Activated T-helper 1 cell treated with anti-CD3 and anti-CD28 coated beads, Interleukin-12 subunit alpha, Interleukin-12 subunit beta, Interleukin-2, Interleukin-4 antibody, amounts not matched to agents 30 ng/mL and 10 ng/mL and 1 ng/mL, durations not matched to agents 14 hours and 24 hours and 36 hours (primary cell): ENCODE data around the gene CSF3. TPM values are rescaled to one million over a fixed set of nuclear protein-coding genes. Genes with fewer than 3 reads are reported as not detected.

Experiments used
- DNase-seq: peaks from one replicate; pipeline ENCODE4 v3.0.0; 2021; ENCODE audit warnings: low spot score
- H3K27ac Mint-ChIP-seq: one replicate; pipeline ENCODE4 v1.8.0; 2021; ENCODE audit warnings: mild to moderate bottlenecking, mixed read lengths
- H3K27me3 Mint-ChIP-seq: one replicate; pipeline ENCODE4 v1.8.0; 2022; ENCODE audit warnings: mild to moderate bottlenecking, moderate library complexity, mixed read lengths; ENCODE audit not compliant: insufficient read depth
- H3K36me3 Mint-ChIP-seq: one replicate; pipeline ENCODE4 v1.8.0; 2021; ENCODE audit warnings: low read depth, mixed read lengths
- H3K4me1 Mint-ChIP-seq: one replicate; pipeline ENCODE4 v1.8.0; 2021; ENCODE audit warnings: low read depth, mixed read lengths
- H3K4me3 Mint-ChIP-seq: one replicate; pipeline ENCODE4 v1.8.0; 2021; ENCODE audit warnings: mild to moderate bottlenecking, moderate library complexity, mixed read lengths
- H3K9me3 Mint-ChIP-seq: one replicate; pipeline ENCODE4 v1.8.0; 2021; ENCODE audit warnings: mixed read lengths
- intact Hi-C: fragments of 100-400 bp; cut with micrococcal nuclease; formaldehyde crosslinking; loops from one replicate; pipeline ENCODE4 v1.15.1; 2024
- total RNA-seq: library from RNA; stranded (reverse); gene quantifications from 2 replicates; pipeline ENCODE4 v1.2.3, GENCODE V29; 2022

CSF3 gene, protein sequence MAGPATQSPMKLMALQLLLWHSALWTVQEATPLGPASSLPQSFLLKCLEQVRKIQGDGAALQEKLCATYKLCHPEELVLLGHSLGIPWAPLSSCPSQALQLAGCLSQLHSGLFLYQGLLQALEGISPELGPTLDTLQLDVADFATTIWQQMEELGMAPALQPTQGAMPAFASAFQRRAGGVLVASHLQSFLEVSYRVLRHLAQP
- not detected in 2 replicates for total RNA-seq

DNA sequence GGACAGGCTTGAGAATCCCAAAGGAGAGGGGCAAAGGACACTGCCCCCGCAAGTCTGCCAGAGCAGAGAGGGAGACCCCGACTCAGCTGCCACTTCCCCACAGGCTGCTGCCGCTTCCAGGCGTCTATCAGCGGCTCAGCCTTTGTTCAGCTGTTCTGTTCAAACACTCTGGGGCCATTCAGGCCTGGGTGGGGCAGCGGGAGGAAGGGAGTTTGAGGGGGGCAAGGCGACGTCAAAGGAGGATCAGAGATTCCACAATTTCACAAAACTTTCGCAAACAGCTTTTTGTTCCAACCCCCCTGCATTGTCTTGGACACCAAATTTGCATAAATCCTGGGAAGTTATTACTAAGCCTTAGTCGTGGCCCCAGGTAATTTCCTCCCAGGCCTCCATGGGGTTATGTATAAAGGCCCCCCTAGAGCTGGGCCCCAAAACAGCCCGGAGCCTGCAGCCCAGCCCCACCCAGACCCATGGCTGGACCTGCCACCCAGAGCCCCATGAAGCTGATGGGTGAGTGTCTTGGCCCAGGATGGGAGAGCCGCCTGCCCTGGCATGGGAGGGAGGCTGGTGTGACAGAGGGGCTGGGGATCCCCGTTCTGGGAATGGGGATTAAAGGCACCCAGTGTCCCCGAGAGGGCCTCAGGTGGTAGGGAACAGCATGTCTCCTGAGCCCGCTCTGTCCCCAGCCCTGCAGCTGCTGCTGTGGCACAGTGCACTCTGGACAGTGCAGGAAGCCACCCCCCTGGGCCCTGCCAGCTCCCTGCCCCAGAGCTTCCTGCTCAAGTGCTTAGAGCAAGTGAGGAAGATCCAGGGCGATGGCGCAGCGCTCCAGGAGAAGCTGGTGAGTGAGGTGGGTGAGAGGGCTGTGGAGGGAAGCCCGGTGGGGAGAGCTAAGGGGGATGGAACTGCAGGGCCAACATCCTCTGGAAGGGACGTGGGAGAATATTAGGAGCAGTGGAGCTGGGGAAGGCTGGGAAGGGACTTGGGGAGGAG, at the start of gene CSF3:
CSF3 (plus strand) TSS at position 436 of the 993 bp plus-strand sequence; CDS start at position 471, 35 bp downstream.
- H3K36me3 Mint-ChIP-seq: peaks cover 5% of the 10 kb centered on the region
- intact Hi-C loops: no loop called here

DNA sequence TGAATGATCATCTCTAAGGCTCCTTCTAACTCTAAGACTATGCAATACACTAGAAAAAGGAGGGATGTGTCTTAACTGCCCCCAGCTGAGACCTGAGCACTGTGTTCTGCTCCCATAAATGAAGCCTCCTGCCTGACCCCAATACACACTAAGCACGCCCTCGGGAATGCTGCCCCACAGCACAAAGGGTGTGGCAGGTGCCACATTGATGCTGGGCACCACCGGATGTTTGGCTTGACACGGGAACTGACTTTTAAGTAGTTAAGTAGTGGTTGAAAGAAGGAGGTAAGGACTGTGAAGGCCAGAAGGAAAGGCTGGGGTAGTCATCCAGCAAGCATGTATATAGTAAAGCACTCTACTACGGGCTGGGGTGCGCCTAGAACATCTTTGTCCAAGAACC, 48.5 kb upstream of the CSF3 start:
- intact Hi-C loops: no loop called here
- Mint-ChIP-seq H3K27me3 (peaks cover 22% of the 10 kb centered on the region), H3K4me1 (peaks cover 22% of the 10 kb centered on the region), H3K27ac (no peak overlapping the region), H3K4me3 (no peak overlapping the region), H3K9me3 (no peaks in the 10 kb centered on the region), H3K36me3 (no peaks in the 10 kb centered on the region)
- DNase-seq: no peak

More for the DNA sequence above, at the start of gene CSF3:
- Mint-ChIP-seq H3K27me3 (no peaks in the 10 kb centered on the region), H3K9me3 (no peaks in the 10 kb centered on the region), H3K4me1 (peaks cover 7% of the 10 kb centered on the region), H3K27ac (no peak within 1 kb of the TSS), H3K4me3 (no peak within 1 kb of the TSS)
- no peak for DNase-seq

DNA sequence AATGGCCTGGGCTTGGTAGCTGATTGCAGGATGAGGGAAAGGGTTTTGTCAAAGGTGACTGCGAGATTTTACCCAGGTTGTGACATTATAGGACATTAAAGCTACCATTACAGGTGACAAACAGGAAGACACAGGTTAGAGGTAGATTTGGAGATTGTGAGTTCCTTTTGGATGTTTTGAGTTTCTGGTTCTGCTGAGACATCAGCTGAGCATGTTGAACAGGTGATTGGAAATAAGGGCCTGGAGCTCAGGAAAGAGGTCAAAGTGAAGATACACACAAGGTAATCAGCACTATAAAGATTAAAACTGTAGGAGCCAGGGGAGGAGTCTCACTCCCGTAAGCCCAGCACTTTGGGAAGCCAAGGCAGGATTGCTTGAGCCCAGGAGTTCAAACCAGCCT, 46.5 kb upstream of the CSF3 start:
- Mint-ChIP-seq H3K4me1 (peaks cover 4% of the 10 kb centered on the region), H3K9me3 (no peaks in the 10 kb centered on the region), H3K27me3 (peaks cover 22% of the 10 kb centered on the region), H3K27ac (no peak overlapping the region), H3K4me3 (no peak overlapping the region), H3K36me3 (no peaks in the 10 kb centered on the region)
- intact Hi-C loops: no loop called here
- DNase-seq: no peak

DNA sequence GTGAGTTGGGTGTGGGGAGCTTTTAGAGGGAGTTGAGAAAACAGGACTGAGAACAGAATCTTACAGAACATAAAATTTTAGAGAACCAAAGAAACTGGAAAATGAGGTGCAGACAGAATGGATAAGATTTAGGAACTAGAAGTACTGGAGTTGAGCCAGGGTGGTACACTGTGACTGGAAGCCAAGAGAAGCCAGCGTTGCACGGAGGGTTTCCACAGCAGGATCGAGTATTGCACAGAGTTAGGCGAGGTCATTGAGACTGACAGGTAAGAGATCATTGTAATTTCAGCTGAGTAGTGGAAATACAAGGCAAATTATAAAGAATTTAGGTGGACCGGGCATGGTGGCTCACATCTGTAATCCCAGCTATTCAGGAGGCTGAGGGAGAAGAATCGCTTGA, 45.9 kb upstream of the CSF3 start:
- Mint-ChIP-seq H3K27ac (no peak overlapping the region), H3K36me3 (no peaks in the 10 kb centered on the region), H3K4me3 (no peak overlapping the region)

DNA sequence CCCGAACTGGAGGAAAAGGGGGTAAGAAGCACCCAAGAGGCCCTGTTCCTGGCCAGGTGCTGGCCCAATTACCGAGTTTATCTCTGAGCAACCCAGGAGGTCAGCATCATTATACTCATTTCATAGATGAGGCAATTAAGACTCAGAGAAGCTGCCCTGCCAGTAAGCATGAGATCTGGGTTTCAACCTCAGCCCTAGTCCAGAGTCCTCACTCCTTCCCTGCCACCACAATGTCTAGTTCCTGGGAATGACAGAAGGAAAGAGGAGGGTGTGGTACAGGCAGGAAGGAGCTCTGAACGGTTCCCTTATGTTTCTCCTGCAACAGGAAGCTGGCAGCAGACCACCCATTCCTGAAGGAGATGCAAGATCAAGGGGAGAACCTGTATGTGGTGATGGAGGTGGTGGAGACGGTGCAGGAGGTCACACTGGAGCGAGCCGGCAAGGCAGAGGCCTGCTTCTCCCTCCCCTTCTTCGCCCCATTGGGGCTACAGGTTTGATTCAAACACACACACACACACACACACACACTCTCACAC, 45.0 kb upstream of the CSF3 start:
- Mint-ChIP-seq H3K4me3 (no peak overlapping the region), H3K9me3 (no peaks in the 10 kb centered on the region), H3K4me1 (no peaks in the 10 kb centered on the region), H3K27ac (no peak overlapping the region), H3K27me3 (peaks cover 18% of the 10 kb centered on the region), H3K36me3 (no peaks in the 10 kb centered on the region)
- no peak for DNase-seq
- intact Hi-C loops: no loop called here

More for the DNA sequence above, 45.9 kb upstream of the CSF3 start:
- peaks cover 18% of the 10 kb centered on the region for H3K27me3 Mint-ChIP-seq
- H3K9me3 Mint-ChIP-seq: no peaks in the 10 kb centered on the region
- H3K4me1 Mint-ChIP-seq: no peaks in the 10 kb centered on the region
- no peak for DNase-seq
- intact Hi-C loops: no loop called here

DNA sequence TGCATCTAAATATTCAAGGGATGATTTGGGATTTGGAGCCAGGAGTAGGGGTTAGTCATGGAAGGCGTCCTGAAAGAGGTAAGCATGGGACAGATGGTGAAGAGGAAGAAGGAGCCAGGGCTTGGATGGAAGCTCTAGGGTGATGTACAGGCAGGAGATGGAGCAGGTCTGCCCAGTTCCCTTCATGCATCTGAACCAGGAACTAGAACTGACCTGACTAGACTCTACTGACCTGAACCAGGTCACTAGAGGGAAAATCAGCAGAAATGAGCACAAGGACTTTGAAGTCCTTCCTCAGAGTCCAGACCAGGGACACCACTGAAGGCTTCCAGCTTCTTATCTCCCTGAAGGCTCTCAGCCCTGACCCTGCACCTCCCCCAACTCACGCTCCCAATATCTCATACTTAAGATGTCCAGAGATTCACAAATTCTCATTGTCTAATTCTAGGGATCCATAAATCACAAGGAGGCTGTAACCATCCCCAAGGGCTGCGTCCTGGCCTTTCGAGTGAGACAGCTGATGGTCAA, 44.1 kb upstream of the CSF3 start:
- Mint-ChIP-seq H3K36me3 (no peaks in the 10 kb centered on the region), H3K27me3 (peaks cover 20% of the 10 kb centered on the region), H3K4me3 (no peak overlapping the region), H3K9me3 (no peaks in the 10 kb centered on the region), H3K4me1 (no peaks in the 10 kb centered on the region), H3K27ac (no peak overlapping the region)
- no peak for DNase-seq
- intact Hi-C loops: no loop called here

DNA sequence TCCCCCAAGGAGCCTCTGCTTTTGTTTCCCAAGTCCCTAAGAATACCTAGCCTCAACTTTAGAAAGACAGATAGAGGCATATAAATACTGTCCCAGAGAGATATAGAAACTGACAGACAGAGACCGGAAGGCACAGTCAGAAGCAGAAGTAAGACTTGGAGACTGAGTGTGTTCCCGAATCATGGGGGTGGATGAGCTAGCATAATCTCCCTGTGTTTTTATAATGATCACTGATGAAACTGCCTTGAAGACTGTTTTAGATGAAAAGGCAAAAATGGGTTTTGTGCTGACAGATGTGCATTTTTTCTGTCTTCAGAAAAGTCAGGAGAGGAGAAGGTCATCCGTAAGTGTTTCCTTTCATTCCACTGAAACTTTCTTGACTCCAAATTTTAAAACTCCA, 43.0 kb upstream of the CSF3 start:
- DNase-seq: no peak
- Mint-ChIP-seq H3K27ac (no peak overlapping the region), H3K36me3 (no peaks in the 10 kb centered on the region), H3K27me3 (peaks cover 20% of the 10 kb centered on the region), H3K4me1 (no peaks in the 10 kb centered on the region), H3K9me3 (no peaks in the 10 kb centered on the region), H3K4me3 (no peak overlapping the region)
- intact Hi-C loops: no loop called here

DNA sequence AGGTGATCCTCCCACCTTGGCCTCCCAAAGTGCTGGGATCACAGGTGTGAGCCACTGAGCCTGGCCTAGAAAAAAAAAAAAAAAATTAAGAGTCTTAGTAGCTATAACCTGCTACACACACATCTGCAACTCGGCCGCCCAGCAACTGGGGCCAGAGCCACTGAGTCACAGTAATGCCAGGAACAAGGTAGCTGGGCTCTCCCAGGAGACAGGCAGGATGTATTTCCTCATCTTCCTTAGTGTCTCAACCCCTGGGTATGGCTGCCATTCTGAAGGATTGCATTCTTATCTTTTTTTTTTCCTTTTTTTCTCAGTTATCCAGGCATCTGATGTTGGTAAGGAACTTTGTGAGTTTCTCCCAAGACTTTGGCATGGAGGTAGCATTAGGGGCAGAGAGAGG, 41.7 kb upstream of the CSF3 start:
- Mint-ChIP-seq H3K27ac (no peak overlapping the region), H3K4me3 (no peak overlapping the region), H3K36me3 (no peaks in the 10 kb centered on the region), H3K27me3 (peaks cover 24% of the 10 kb centered on the region), H3K4me1 (no peaks in the 10 kb centered on the region), H3K9me3 (no peaks in the 10 kb centered on the region)
- DNase-seq: no peak
- intact Hi-C loops: no loop called here

DNA sequence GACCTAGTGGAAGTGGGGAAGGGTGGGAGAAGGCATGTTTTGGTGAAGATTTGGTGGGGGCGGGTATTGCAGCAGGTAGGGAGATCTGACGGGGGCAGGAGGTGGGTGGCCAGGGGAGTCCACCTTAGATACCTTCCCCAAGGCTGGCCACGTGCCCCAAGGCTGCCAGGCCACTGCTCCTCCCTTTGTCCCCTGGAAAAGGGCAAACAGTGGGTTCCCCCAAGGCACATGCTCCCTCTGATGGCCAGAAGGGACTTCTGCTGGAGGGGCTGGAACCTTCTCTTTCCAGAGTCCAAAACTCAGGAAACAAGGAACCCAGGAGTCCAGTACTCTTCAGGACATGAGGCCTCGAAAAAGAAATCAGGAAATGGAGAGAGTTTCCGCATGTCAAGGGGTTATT, 40.8 kb upstream of the CSF3 start:
- no peaks in the 10 kb centered on the region for H3K9me3 Mint-ChIP-seq
- intact Hi-C loops: no loop called here
- DNase-seq: no peak
- H3K36me3 Mint-ChIP-seq: no peaks in the 10 kb centered on the region
- H3K4me3 Mint-ChIP-seq: no peak overlapping the region
- peaks cover 18% of the 10 kb centered on the region for H3K27me3 Mint-ChIP-seq
- H3K4me1 Mint-ChIP-seq: peaks cover 4% of the 10 kb centered on the region
- no peak overlapping the region for H3K27ac Mint-ChIP-seq

DNA sequence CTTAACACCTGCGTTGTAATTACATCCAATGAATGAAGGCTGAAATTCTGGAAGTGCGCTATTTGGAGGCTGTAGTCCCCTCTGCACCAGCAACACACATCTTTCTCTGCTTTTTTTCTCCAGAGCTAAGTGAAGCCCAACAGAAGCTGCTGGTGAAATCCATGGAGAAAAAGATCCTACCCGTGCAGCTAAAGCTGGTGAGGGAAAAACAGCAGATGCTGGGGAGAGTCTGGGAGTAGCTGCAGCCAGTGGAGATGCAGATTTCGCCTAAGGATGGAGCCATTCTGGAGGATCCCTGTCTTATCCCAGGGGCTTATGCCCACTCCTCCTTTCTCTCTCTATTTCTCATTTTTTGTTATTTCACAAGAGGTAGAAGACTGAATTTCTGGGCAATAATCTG, 39.4 kb upstream of the CSF3 start:
- intact Hi-C loops: no loop called here

DNA sequence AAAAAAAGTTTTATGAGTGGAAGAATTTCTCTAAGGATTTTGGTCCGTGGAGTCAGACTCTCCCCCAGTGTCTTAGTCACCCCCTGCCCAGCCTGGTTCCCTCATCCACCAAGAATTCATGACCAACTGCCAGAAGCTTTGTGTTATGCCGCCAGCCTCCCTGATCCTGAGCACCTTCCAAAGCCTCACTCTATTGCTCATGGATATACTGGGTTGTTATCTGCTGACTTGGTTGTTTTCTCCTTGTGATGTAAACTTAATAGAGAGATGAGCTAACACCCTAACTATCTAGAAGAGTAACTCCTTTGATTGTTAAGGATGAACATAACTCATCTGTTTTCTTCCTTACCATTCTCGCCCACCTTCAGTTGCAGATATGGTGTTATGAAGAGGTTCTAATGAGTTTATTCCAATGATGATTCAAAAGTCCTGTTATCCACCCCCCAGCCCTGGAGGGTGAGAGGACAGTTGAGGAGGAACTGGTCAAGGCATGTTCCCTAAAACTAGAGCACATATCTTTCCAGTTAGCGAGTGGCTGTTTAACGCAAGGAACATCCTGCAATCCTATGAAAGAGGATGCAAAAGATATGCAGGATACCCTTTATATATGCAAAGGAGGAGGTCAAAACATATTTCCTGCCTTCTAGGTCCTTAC, 36.1 kb upstream of the CSF3 start:
- H3K9me3 Mint-ChIP-seq: no peaks in the 10 kb centered on the region
- intact Hi-C loops: no loop called here
- peaks cover 28% of the 10 kb centered on the region for H3K4me1 Mint-ChIP-seq
- peaks cover 7% of the 10 kb centered on the region for H3K27me3 Mint-ChIP-seq
- no peak overlapping the region for H3K27ac Mint-ChIP-seq
- H3K4me3 Mint-ChIP-seq: peak overlapping the region; percentile 96
- no peak for DNase-seq
- peaks cover 11% of the 10 kb centered on the region for H3K36me3 Mint-ChIP-seq

More for the DNA sequence above, 39.4 kb upstream of the CSF3 start:
- no peaks in the 10 kb centered on the region for H3K9me3 Mint-ChIP-seq
- H3K4me1 Mint-ChIP-seq: peaks cover 14% of the 10 kb centered on the region
- no peaks in the 10 kb centered on the region for H3K36me3 Mint-ChIP-seq
- H3K27ac Mint-ChIP-seq: no peak overlapping the region
- DNase-seq: no peak
- no peak overlapping the region for H3K4me3 Mint-ChIP-seq
- H3K27me3 Mint-ChIP-seq: peaks cover 12% of the 10 kb centered on the region

DNA sequence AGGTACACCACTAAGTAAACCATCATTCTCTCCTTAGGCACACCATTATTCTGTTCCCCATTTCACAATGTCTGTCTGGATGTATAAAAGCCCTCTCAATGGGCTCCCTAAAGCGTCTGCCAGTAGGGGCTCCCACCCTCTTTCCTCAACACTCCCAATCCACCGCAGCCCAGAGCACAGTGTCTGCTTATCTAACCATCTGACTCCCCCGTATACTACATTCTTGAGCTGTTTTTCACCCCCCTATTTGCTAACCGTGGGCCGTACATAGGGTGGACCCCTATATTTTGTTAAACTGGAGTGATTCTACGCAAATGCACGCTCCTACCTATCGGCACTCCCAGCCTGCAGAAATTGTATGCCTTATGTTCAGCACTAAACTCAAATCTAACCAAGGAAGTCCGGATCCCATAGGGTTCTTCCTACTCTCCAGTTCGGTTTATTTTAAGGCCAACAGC, 35.3 kb upstream of the CSF3 start:
- DNase-seq: no peak
- Mint-ChIP-seq H3K4me3 (peak overlapping the region; percentile 96), H3K27ac (peak overlapping the region; percentile 92), H3K9me3 (no peaks in the 10 kb centered on the region), H3K27me3 (peaks cover 7% of the 10 kb centered on the region), H3K36me3 (peaks cover 17% of the 10 kb centered on the region), H3K4me1 (peaks cover 32% of the 10 kb centered on the region)
- intact Hi-C loops: loop anchor here (1.0 to 5.0 kb wide), 16 partner anchors 21 to 519 kb away; partner anchors contain the start of genes CDK12, LRRC3C, MED24 and MIEN1
